Astrocyte of the spinal cord (primary cell): ENCODE measurements around the gene ITIH3.
"Not testable (repeated sequence)": the region's sequence is repeated elsewhere in the genome, so short reads cannot be mapped to it uniquely, and the experiment has no call there.

Experiments
- DNase-seq: peaks from one replicate; pipeline ENCODE4 v3.0.0; 2011; ENCODE audit warnings: low read depth, low spot score
- H3K4me3 ChIP-seq: 2 replicates; pipeline ENCODE4 v1.5.1; 2011; ENCODE audit warnings: low read depth, mild to moderate bottlenecking, low read length, moderate library complexity
- in situ Hi-C: cut with HindIII; loops from 2 replicates; pipeline ENCODE4 v1.10.0; 2017; ENCODE audit warnings: low sequenced_read_pairs
- TF ChIP-seq, protein P1 (sequence below): IDR thresholded peaks from 2 replicates; pipeline ENCODE4 v1.5.1; 2012; ENCODE audit warnings: low read depth, mild to moderate bottlenecking, low read length, inconsistent platforms

The ITIH3 gene

DNA sequence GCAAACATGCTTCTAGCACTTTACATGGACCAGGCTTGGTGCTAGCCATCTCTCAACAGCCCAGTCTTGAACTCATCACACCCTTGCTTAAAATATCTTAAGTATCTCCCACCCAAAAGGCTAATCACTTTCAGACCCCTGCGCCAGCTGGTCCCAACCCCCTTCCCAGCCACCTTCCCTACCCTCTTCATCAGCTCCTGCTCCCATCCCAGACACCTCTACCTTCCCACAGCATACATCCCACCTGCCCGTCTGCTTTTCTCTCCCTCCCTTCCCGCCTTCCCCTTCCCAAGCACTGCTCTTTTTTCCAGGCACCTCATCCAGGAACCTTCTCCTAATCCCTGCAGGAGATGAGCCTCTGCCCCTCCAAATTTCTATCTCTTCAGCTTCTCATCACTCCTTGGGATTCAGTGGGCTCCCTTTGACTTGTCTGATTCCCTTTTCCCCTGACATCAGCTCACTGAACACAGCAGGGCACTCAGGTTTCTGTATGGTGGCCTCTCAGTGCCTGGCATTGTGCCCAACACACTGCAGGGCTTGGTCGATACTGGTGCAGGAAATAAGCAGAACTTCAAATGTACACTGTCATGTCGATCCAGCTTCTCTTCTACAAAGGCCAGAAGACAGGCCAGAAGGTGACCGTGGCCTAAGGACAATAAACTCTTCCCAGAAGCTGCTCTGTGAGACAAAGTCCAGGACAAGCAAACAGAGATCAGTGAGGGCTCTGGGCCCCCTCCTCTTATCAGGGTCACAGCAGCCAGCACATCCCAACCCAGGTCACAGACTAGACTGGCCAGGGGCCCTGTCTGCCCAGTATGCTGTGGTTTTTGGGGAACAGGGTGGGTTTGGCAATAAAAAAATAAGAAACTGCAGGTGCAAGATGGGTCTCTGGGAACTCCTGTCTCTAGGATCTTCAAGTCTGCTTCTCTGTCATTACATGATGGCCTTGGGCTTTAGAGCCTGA is 19.4 kb upstream of the ITIH3 start:
- TF ChIP-seq, protein P1, sequence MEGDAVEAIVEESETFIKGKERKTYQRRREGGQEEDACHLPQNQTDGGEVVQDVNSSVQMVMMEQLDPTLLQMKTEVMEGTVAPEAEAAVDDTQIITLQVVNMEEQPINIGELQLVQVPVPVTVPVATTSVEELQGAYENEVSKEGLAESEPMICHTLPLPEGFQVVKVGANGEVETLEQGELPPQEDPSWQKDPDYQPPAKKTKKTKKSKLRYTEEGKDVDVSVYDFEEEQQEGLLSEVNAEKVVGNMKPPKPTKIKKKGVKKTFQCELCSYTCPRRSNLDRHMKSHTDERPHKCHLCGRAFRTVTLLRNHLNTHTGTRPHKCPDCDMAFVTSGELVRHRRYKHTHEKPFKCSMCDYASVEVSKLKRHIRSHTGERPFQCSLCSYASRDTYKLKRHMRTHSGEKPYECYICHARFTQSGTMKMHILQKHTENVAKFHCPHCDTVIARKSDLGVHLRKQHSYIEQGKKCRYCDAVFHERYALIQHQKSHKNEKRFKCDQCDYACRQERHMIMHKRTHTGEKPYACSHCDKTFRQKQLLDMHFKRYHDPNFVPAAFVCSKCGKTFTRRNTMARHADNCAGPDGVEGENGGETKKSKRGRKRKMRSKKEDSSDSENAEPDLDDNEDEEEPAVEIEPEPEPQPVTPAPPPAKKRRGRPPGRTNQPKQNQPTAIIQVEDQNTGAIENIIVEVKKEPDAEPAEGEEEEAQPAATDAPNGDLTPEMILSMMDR = no peak
- no peak overlapping the region for H3K4me3 ChIP-seq
- DNase-seq = no peak
- in situ Hi-C loops = no loop called here

DNA sequence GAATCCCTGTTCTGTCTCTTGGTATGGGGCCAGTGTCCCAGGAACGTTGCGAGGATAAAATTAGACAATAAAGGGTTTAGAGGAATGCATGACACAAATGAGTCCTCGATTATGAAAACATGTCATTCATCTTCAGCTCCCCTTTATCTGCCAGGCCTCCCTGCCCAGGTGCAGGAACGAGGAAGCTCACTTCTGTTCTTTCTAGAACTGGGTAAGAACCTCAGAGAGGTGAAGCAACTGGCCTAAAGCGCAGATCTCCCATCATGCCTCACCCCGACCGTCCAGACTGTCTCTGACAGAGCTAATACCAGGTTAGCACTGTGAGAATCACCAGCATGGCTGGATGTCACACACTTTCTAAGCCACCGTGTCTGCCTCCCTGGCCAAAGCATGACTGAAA is 18.7 kb upstream of the ITIH3 start:
- no peak for DNase-seq
- TF ChIP-seq, protein P1 = no peak
- H3K4me3 ChIP-seq = no peak overlapping the region
- in situ Hi-C loops = no loop called here

DNA sequence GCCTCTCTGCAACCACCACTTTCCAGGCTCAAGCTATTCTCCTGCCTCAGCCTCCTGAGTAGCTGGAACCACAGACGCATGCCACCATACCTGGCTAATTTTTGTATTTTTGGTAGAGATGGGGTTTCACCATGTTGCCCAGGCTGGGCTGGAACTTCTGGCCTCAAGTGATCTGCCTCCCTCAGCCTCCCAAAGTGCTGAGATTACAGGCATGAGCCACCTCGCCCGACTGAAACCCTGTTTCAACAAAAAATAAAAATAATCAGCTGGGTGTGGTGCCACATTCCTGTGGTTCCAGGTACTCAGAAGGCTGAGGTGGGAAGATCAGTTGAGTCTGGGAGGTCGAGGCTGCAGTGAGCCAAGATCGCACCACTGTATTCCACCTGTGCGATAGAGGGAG is 18.1 kb upstream of the ITIH3 start:
- in situ Hi-C loops, H3K4me3 ChIP-seq, DNase-seq: not testable (repeated sequence)

DNA sequence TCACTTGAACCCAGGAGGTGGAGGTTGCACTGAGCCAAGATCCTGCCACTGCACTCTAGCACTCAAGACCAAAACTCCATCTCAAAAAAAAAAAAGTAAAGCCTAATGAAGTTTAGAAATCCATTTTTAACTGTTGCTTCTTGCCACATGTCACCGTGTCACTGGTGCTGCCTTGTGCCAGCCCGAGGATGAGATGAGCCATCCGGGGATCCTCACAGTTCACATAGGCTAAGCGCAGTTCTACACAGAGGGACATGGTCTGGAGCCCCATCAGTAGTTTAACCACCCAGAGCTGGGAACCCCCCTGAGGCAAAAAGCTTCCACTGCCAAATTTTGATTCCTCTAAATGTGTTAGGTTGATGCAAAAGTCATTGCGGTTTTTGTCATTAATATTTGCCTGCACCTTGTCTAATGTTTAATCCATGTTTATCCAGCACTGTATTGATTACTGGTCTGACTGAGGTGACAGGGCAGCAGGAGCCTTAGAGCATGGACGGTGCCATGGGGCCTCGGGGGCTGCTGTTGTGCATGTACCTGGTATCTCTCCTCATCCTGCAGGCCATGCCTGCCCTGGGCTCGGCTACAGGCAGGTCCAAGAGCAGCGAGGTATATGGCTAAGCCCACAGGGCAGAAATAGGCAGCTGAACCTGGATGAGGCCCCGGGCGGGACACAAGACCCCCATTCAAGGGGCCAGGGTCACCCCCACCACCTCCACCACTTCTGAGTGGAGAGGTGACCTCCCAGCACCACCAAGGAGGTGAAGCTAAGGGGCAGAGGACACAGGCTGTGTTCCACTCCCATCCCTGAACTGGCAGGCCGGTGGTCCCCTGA is 17.3 kb upstream of the ITIH3 start, which contains the start of gene ITIH1:
TSS of gene ITIH1 (plus strand) at position 473 of the 832 bp plus-strand sequence. CDS start at position 490, 17 bp downstream.
- TF ChIP-seq, protein P1 = no peak
- in situ Hi-C loops = no loop called here
- no peak for DNase-seq
- H3K4me3 ChIP-seq = no peak within 1 kb of the TSS

DNA sequence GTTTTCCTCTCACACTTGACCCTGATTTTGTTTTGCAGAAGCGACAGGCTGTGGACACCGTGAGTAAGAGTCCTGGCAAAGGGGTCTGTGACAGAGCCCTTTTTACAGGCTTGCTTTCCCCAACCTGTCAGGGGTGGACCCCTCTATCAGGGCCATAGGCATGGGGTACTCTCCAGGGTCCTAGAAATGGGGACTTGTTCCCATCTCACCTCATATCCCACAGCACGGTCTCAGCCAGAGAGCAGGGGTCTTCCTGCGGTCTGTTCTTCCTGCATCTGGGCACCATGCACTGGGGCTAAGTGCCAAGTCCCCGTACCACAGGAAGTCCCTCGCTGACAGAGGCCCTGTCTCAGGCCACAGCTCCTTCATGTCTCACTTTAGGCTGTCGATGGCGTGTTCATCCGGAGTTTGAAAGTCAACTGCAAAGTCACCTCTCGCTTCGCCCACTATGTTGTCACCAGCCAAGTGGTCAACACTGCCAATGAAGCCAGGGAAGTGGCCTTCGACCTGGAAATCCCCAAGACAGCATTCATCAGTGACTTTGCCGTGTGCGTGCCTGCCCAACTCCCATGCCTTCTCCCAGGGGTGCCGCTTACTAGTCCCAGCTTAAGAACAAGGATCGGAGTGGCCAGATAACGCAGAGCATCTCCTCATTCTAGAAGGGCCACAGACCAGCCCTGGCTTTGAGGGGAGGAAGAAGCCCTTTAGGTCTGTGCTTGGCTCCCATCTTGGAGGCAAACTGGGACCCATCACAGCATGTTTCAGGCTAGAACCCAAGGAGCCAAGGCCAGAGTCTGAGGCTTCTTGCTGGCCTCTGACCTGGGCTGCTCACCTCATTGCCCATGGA is 16.4 kb upstream of the ITIH3 start:
- DNase-seq = no peak

DNA sequence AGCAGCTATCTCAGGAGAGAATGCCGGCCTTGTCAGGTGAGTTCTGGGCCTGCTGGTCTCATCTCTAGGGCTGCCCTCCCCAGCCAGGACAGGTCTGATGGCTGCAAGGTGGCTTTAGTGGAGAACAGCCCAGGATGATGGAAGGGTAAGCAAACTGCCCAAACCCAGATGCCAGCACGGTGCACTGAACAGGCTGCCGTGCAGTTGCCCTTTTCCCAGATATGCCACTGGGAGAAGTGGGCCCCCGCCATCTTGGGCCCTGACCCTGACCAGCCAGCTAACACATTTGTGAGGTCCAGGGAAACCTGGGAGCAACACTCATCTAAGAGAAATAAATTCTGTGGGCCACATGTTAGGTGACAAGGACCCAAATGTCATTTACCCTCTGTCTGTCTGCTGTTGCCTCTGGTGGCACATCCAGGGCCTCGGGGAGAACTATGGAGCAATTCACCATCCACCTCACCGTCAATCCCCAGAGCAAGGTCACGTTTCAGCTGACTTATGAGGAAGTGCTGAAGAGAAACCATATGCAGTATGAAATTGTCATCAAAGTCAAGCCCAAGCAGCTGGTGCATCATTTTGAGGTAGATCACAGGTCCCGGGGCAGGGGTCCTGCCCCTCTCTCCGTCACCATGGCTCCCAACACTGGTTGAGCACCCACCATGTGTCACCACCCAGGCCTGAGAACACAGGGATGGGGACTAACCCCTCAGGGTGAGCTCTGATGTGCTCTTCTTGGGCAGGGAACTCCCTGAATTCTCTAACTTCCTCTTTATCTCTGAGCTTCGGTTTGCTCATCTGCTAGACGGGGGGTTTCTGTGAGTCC is 15.4 kb upstream of the ITIH3 start:
- no peak overlapping the region for H3K4me3 ChIP-seq
- TF ChIP-seq, protein P1 = no peak
- in situ Hi-C loops = no loop called here
- DNase-seq = no peak

More for the DNA sequence above, 16.4 kb upstream of the ITIH3 start:
- no peak overlapping the region for H3K4me3 ChIP-seq
- TF ChIP-seq, protein P1 = no peak
- in situ Hi-C loops = no loop called here
